Naive B cell (primary cell): ENCODE measurements around the gene PGS1. TPM values are rescaled to one million over a fixed set of nuclear protein-coding genes. Genes with fewer than 3 reads are reported as not detected.
A peak's percentile ranks its signal among the peaks of the same experiment; 100 is the strongest.
"Not testable (repeated sequence)": the region's sequence is repeated elsewhere in the genome, so short reads cannot be mapped to it uniquely, and the experiment has no call there.

Experiments used
- ATAC-seq, 2 donors: fragments of 150-1000 bp; cut with Tn5 transposase; 2 replicates each; pipeline ENCODE4 v1.10.0; 2021; ENCODE audit warnings: low read depth in 2 of 2, mild to moderate bottlenecking in 2 of 2, moderate library complexity in 2 of 2
- DNase-seq: peaks from one replicate; pipeline ENCODE4 v3.0.0; 2022
- H3K27ac Mint-ChIP-seq, 6 donors: one replicate each; pipeline ENCODE4 v1.8.0; 2020 to 2022; ENCODE audit warnings: mild to moderate bottlenecking in 6 of 6, mixed read lengths in 6 of 6, moderate library complexity in 5 of 6, inconsistent platforms in 2 of 6
- H3K27me3 Mint-ChIP-seq, 3 donors: one replicate each; pipeline ENCODE4 v1.8.0; 2021 to 2022; ENCODE audit warnings: mixed read lengths in 3 of 3, mild to moderate bottlenecking in 1 of 3
- H3K36me3 Mint-ChIP-seq, 2 donors: one replicate each; pipeline ENCODE4 v1.8.0; 2020 to 2022; ENCODE audit warnings: mixed read lengths in 2 of 2, inconsistent platforms in 1 of 2, mild to moderate bottlenecking in 1 of 2
- H3K4me1 Mint-ChIP-seq, 3 donors: one replicate each; pipeline ENCODE4 v1.8.0; 2020 to 2022; ENCODE audit warnings: mixed read lengths in 3 of 3, inconsistent platforms in 1 of 3, mild to moderate bottlenecking in 1 of 3, moderate library complexity in 1 of 3
- H3K4me3 Mint-ChIP-seq, 8 donors: one replicate each; pipeline ENCODE4 v1.8.0; 2020 to 2022; ENCODE audit warnings: mild to moderate bottlenecking in 8 of 8, mixed read lengths in 8 of 8, moderate library complexity in 8 of 8, inconsistent platforms in 2 of 8
- H3K9me3 Mint-ChIP-seq, 7 donors: one replicate each; pipeline ENCODE4 v1.8.0; 2020 to 2022; ENCODE audit warnings: mixed read lengths in 7 of 7, mild to moderate bottlenecking in 5 of 7, inconsistent platforms in 2 of 7, moderate library complexity in 1 of 7
- polyA plus RNA-seq, 6 donors: library from polyadenylated mRNA; unstranded; fragments of 300-500 nt; fragmentation: Illumina TruSeq; gene quantifications; one replicate each; pipeline ENCODE4 v1.2.3, GENCODE V29; 2021; ENCODE audit warnings: low read depth in 6 of 6

Gene PGS1, protein sequence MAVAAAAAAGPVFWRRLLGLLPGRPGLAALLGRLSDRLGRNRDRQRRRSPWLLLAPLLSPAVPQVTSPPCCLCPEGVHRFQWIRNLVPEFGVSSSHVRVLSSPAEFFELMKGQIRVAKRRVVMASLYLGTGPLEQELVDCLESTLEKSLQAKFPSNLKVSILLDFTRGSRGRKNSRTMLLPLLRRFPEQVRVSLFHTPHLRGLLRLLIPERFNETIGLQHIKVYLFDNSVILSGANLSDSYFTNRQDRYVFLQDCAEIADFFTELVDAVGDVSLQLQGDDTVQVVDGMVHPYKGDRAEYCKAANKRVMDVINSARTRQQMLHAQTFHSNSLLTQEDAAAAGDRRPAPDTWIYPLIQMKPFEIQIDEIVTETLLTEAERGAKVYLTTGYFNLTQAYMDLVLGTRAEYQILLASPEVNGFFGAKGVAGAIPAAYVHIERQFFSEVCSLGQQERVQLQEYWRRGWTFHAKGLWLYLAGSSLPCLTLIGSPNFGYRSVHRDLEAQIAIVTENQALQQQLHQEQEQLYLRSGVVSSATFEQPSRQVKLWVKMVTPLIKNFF
- 10 to 100 TPM; 23.9 to 50.1 (median 29.8) TPM for polyA plus RNA-seq

- Mint-ChIP-seq H3K4me1 (peaks cover 20 to 44% (median 33%) of the 10 kb centered on the region in 3 donors), H3K27ac (peak within 1 kb of the TSS; percentile 73 to 93 (median 80)), H3K27me3 (peaks cover 0 to 4% (median 0%) of the 10 kb centered on the region in 3 donors), H3K9me3 (no peaks in the 10 kb centered on the region), H3K36me3 (no peaks in the 10 kb centered on the region), H3K4me3 (peak within 1 kb of the TSS; percentile 75 to 96 (median 90))
- DNase-seq = peak; percentile 80
- ATAC-seq = peak; percentile 78 to 86
Observed at GRCh38 chr17:78378225-78379130, at the start of gene PGS1. PGS1 (plus strand) TSS chr17:78378649; CDS start chr17:78378666, 17 bp downstream.

- DNase-seq = no peak
- no peak for ATAC-seq
- H3K9me3 Mint-ChIP-seq = no peaks in the 10 kb centered on the region
- H3K27ac Mint-ChIP-seq = peak overlapping the region in 1 of 6 donors; percentile 15
- H3K36me3 Mint-ChIP-seq = no peaks in the 10 kb centered on the region
- H3K27me3 Mint-ChIP-seq = peaks cover 2 to 12% (median 3%) of the 10 kb centered on the region in 3 donors
- H3K4me3 Mint-ChIP-seq = no peak overlapping the region
- H3K4me1 Mint-ChIP-seq = peaks cover 11 to 18% (median 16%) of the 10 kb centered on the region in 3 donors
Observed at GRCh38 chr17:78329263-78330059, 49.0 kb upstream of the PGS1 start.

DNA sequence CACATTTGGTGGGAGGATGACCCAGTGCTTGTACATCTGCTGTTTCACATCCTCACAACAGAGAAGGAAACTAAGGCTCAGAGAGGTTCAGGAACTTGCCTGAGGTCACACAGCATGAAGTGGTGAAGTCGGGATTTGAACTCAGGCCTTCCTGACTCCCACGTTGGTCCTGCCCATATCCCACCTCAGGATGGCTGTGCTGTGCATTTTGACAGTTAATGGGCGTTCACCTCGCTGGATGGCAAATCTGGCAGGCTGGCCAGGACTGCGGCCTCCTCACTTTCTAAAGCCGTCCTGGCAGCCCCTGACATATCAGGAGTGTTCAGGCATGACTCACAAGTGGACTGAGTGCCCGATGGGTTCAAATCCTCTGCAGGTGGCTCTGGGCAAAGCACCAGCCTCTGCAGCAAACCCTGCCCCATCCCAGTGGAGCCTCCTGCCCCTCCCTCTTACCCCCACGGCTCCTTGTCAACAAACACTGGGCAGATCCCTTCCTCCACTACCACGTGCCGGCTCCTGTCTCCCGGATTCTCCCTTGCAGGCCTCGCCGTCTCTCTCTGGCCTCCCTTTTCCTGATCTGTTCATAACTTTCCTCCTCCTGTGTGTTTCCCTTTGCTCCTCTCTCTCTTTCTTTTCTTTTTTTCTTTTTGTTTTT lies 47.8 kb upstream of the PGS1 start:
- Mint-ChIP-seq H3K36me3 (no peaks in the 10 kb centered on the region), H3K27ac (peak overlapping the region in 1 of 6 donors; percentile 63), H3K27me3 (peaks cover 0 to 6% (median 0%) of the 10 kb centered on the region in 3 donors), H3K4me1 (peaks cover 8 to 14% (median 9%) of the 10 kb centered on the region in 3 donors), H3K9me3 (no peaks in the 10 kb centered on the region), H3K4me3 (no peak overlapping the region)
- no peak for ATAC-seq
- no peak for DNase-seq

- ATAC-seq, H3K9me3 Mint-ChIP-seq, H3K27me3 Mint-ChIP-seq, DNase-seq, H3K36me3 Mint-ChIP-seq, H3K4me3 Mint-ChIP-seq: not testable (repeated sequence)
- Mint-ChIP-seq H3K4me1 (peaks cover 8 to 15% (median 9%) of the 10 kb centered on the region in 3 donors), H3K27ac (peak overlapping the region in 1 of 6 donors; percentile 63)
Observed at GRCh38 chr17:78331355-78331754, 47.1 kb upstream of the PGS1 start.

GRCh38 chr17:78332991-78333390 lies 45.5 kb upstream of the PGS1 start:
- peaks cover 0 to 6% (median 0%) of the 10 kb centered on the region in 3 donors for H3K27me3 Mint-ChIP-seq
- H3K36me3 Mint-ChIP-seq = no peaks in the 10 kb centered on the region
- DNase-seq = no peak
- H3K9me3 Mint-ChIP-seq = peaks cover 0 to 2% (median 0%) of the 10 kb centered on the region in 7 donors
- H3K4me3 Mint-ChIP-seq = no peak overlapping the region
- no peak for ATAC-seq
- peaks cover 17 to 31% (median 17%) of the 10 kb centered on the region in 3 donors for H3K4me1 Mint-ChIP-seq
- peak overlapping the region in 3 of 6 donors; percentile 16 to 61 (median 27) for H3K27ac Mint-ChIP-seq

GRCh38 chr17:78335209-78335608 lies 43.2 kb upstream of the PGS1 start:
- H3K27me3 Mint-ChIP-seq = peaks cover 0 to 6% (median 0%) of the 10 kb centered on the region in 3 donors
- H3K27ac Mint-ChIP-seq = peak overlapping the region in 1 of 6 donors; percentile 86
- peaks cover 30 to 50% (median 35%) of the 10 kb centered on the region in 3 donors for H3K4me1 Mint-ChIP-seq
- H3K36me3 Mint-ChIP-seq = no peaks in the 10 kb centered on the region
- no peak for DNase-seq
- H3K4me3 Mint-ChIP-seq = no peak overlapping the region
- H3K9me3 Mint-ChIP-seq = peaks cover 0 to 2% (median 0%) of the 10 kb centered on the region in 7 donors
- ATAC-seq = no peak

DNA sequence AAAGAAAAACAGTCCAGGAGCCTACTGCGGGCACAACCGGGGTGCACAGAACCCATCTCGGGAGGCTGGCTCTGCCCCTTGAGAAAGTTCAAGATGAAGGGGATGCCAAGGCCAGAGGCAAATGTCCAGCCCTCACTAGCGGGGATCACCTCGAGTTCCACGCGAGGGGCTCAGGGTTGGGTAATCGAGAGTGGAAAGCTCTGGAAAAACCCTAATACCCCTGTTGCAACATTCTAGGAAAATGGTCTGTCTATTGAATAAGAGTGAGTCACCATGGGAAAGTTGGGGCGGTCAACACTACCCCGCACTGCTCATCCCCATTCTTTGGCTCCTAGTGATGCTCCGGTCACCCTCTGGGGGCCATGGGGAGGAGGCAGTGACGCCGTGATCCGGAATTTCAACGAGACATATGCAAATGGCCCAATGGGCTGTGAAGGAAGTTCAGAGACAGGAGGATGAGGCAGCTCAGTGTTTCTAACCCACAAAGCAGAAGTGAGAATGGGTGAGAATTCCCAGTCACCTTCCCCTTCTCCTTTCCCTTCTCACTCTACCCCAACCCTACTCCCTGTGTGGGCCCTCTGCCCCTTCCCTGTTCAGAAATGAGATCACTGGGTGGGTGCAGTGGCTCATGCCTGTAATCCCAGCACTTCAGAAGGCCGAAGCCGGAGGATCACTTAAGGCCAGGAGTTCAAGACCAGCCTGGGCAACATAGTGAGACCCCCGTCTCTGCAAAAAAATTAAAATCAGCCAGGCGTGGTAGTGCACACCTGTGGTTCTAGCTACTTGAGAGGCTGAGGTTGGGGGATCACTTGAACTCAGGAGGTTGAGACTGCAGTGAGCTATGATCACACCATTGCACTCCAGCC lies 41.0 kb upstream of the PGS1 start:
- peak; percentile 87 for DNase-seq
- H3K4me3 Mint-ChIP-seq = peak overlapping the region; percentile 37 to 89 (median 83)
- no peaks in the 10 kb centered on the region for H3K36me3 Mint-ChIP-seq
- peaks cover 0 to 2% (median 0%) of the 10 kb centered on the region in 7 donors for H3K9me3 Mint-ChIP-seq
- peak; percentile 80 to 85 for ATAC-seq
- H3K27me3 Mint-ChIP-seq = no peaks in the 10 kb centered on the region
- H3K4me1 Mint-ChIP-seq = peaks cover 39 to 59% (median 43%) of the 10 kb centered on the region in 3 donors
- peak overlapping the region; percentile 86 to 100 (median 98) for H3K27ac Mint-ChIP-seq

DNA sequence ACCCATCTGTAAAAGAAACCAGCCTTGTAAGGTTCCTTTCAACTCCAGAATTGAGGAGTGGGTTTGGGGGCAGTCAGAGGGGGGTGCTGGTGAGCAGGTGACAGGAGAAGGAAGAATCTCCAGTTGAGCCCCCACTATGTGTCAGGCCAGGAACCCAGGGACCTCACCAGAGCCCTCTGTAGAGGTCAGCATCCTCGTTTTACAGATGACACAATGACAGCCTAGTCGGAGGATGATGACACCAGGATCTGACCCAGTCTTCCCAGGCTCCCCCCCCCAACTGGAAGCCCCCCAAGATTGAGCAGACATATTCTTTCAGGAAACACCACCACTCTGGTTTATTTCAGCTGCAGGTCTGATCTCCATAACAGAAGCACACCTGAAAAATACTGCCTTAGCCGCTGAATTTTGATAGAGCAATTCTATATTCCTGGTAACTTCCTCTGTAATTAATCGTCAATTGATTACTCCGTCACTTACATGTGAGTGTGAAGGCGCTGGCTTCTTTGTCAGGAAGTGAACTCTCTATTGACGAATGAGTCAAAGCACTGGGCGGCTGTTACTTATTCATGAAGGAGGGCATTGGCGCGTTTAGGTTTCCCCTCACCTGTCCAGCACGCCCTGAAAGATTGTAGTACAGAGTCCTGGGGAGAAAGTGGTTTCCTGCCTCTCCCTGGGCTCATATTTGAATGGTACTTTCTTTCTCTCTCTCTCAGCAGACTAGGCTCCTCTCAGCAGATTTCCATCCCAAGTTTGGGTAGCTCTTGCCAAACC lies 39.8 kb upstream of the PGS1 start:
- Mint-ChIP-seq H3K9me3 (peaks cover 0 to 2% (median 0%) of the 10 kb centered on the region in 7 donors), H3K4me3 (peak overlapping the region; percentile 35 to 85 (median 55)), H3K36me3 (no peaks in the 10 kb centered on the region), H3K4me1 (peaks cover 45 to 66% (median 48%) of the 10 kb centered on the region in 3 donors), H3K27me3 (no peaks in the 10 kb centered on the region), H3K27ac (peak overlapping the region; percentile 86 to 100 (median 98))
- ATAC-seq = peak in 1 of 2 donors; percentile 14
- DNase-seq = peak; percentile 52

DNA sequence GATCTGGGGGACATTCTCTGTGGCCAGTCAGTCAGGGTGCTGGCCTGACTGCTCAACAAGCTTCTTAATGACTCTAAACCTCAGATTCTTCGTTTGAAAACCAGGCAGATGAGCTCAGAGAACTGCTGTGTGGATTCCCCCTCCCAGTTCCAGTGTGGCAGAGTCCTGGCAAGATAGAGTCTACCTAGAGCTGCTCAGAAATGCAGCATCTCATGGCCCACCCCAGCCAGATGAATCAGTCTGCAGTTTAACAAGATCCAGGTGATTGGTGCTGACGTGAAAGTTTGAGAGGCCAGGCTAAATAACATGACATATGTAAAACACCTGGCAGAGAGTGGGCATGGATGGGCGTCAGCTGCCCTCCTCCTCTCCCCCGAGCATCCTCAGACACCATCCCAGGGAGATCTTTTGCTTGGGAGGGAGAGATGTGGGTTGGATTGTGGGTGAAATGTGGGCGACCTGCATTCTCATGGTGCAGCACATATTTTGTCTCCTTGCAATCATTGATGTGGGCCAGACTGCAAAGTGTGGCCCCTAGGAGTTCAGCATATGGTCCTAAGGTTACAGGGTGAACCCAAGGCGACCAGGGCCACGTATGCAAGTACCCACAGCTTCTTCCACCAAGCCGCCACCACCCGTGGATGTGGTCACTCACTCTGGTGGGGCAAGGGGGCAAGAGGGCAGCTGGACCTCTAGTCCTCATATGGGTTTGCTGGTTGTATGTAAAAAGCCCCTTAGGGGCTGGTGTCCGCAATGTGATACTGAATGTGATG lies 38.1 kb upstream of the PGS1 start:
- DNase-seq = no peak
- no peak for ATAC-seq
- Mint-ChIP-seq H3K27me3 (no peaks in the 10 kb centered on the region), H3K36me3 (no peaks in the 10 kb centered on the region), H3K4me3 (peak overlapping the region; percentile 65 to 84 (median 77)), H3K4me1 (peaks cover 54 to 79% (median 65%) of the 10 kb centered on the region in 3 donors), H3K27ac (peak overlapping the region; percentile 59 to 96 (median 87)), H3K9me3 (peaks cover 0 to 2% (median 0%) of the 10 kb centered on the region in 7 donors)
